IMR-90 (cell line): ENCODE measurements around the gene ASB6.

Experiments used
- POLR2A ChIP-seq: IDR thresholded peaks from 2 replicates; pipeline ENCODE4 v1.6.1; 2012; ENCODE audit warnings: mild to moderate bottlenecking, low read depth, low read length
- SMC3 ChIP-seq: fragments of 150-350 bp; IDR thresholded peaks from 2 replicates; pipeline ENCODE4 v1.6.1; 2016; ENCODE audit warnings: low read depth, mild to moderate bottlenecking, antibody characterized with exemption, low read length, moderate library complexity

GRCh38 chr9:129626079-129626624 is 15.8 kb downstream of the ASB6 start, which contains the start of gene NTMT1:
- TF ChIP-seq POLR2A (peak; percentile 86), SMC3 (no peak)
